AG09309 (cell line): ENCODE data around the gene RTN4RL1.

Source experiments
- DNase-seq: peaks from one replicate; pipeline ENCODE4 v3.0.0-alpha.2; 2010; ENCODE audit warnings: low read depth
- H3K4me3 ChIP-seq: 2 replicates; pipeline ENCODE4 v1.5.1; 2011; ENCODE audit warnings: mild to moderate bottlenecking, low read depth, low read length, moderate library complexity; ENCODE audit not compliant: control insufficient read depth
- CTCF ChIP-seq: IDR thresholded peaks from 2 replicates; pipeline ENCODE4 v1.5.1; 2011; ENCODE audit warnings: mild to moderate bottlenecking, low read depth, low read length, inconsistent platforms; ENCODE audit not compliant: insufficient read depth, control insufficient read depth; ENCODE audit errors: missing control alignments

Gene RTN4RL1

GRCh38 chr17:1995321-1995892 is 29.7 kb downstream of the RTN4RL1 start:
- no peak overlapping the region for H3K4me3 ChIP-seq
- no peak for TF ChIP-seq CTCF
- DNase-seq = no peak

- H3K4me3 ChIP-seq = no peak overlapping the region
- TF ChIP-seq CTCF = no peak
- DNase-seq = no peak
Measured at GRCh38 chr17:1994707-1995106, 30.4 kb downstream of the RTN4RL1 start.

- no peak overlapping the region for H3K4me3 ChIP-seq
- TF ChIP-seq CTCF = no peak
- no peak for DNase-seq
Measured at GRCh38 chr17:1992541-1992940, 32.6 kb downstream of the RTN4RL1 start.

GRCh38 chr17:1989135-1989534 is 36.0 kb downstream of the RTN4RL1 start:
- no peak for TF ChIP-seq CTCF
- no peak overlapping the region for H3K4me3 ChIP-seq
- peak; percentile 78 for DNase-seq

- TF ChIP-seq CTCF = no peak
- H3K4me3 ChIP-seq = no peak overlapping the region
- DNase-seq = no peak
Measured at GRCh38 chr17:1986783-1987451, 38.2 kb downstream of the RTN4RL1 start.

- DNase-seq = no peak
- H3K4me3 ChIP-seq = no peak overlapping the region
- no peak for TF ChIP-seq CTCF
Measured at GRCh38 chr17:1985686-1986085, 39.4 kb downstream of the RTN4RL1 start.
